Umbilical cord (tissue), 2 donors: ENCODE measurements around the gene DNPEP. TPM values are rescaled to one million over a fixed set of nuclear protein-coding genes. Genes with fewer than 3 reads are reported as not detected.
A peak's percentile ranks its signal among the peaks of the same experiment; 100 is the strongest.
"Not testable (repeated sequence)": the region's sequence is repeated elsewhere in the genome, so short reads cannot be mapped to it uniquely, and the experiment has no call there.

Experiments used
- DNase-seq: peaks from one replicate; pipeline ENCODE4 v3.0.0-alpha.2; 2015; ENCODE audit warnings: low spot score
- total RNA-seq: library from RNA; depleted of rRNA; stranded (reverse); fragments of >200 nt; gene quantifications from one replicate; pipeline ENCODE4 v1.2.3, GENCODE V29; 2014; ENCODE audit warnings: low replicate concordance; ENCODE audit not compliant: insufficient read depth

Gene DNPEP
- total RNA-seq, 1 donor from 2014 or later = 26.0 TPM

- DNase-seq = peak; percentile 71
Measured at GRCh38 chr2:219419331-219420197, 31.9 kb upstream of the DNPEP start.

GRCh38 chr2:219419012-219419324, 31.3 kb upstream of the DNPEP start:
- DNase-seq = no peak

GRCh38 chr2:219418155-219419011, 30.7 kb upstream of the DNPEP start, which contains the start of gene DES:
DES (plus strand) TSS chr2:219418377; CDS start chr2:219418463, 86 bp downstream.
- peak; percentile 83 for DNase-seq

DNA sequence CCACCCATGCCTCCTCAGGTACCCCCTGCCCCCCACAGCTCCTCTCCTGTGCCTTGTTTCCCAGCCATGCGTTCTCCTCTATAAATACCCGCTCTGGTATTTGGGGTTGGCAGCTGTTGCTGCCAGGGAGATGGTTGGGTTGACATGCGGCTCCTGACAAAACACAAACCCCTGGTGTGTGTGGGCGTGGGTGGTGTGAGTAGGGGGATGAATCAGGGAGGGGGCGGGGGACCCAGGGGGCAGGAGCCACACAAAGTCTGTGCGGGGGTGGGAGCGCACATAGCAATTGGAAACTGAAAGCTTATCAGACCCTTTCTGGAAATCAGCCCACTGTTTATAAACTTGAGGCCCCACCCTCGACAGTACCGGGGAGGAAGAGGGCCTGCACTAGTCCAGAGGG, 29.7 kb upstream of the DNPEP start:
- DNase-seq = no peak

GRCh38 chr2:219416938-219417337, 29.2 kb upstream of the DNPEP start:
- no peak for DNase-seq

DNA sequence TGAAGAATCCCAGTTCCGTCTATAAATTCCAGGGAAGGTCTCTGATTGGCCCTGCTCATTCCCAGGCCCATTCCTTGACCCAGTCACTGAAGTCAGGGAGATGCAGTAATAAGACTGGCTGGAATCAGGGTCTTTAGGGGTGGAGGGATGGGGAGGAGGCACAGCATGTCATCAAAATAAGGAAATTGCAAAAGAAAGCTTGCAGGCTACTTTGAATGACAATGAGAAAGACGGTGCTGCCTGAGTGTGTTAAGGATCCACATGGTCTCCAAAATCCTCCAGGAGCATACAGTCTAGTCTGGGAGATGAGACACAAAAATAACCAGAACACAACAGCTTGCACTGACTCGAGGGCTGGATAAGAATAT, 28.5 kb upstream of the DNPEP start:
- DNase-seq = peak; percentile 64

DNA sequence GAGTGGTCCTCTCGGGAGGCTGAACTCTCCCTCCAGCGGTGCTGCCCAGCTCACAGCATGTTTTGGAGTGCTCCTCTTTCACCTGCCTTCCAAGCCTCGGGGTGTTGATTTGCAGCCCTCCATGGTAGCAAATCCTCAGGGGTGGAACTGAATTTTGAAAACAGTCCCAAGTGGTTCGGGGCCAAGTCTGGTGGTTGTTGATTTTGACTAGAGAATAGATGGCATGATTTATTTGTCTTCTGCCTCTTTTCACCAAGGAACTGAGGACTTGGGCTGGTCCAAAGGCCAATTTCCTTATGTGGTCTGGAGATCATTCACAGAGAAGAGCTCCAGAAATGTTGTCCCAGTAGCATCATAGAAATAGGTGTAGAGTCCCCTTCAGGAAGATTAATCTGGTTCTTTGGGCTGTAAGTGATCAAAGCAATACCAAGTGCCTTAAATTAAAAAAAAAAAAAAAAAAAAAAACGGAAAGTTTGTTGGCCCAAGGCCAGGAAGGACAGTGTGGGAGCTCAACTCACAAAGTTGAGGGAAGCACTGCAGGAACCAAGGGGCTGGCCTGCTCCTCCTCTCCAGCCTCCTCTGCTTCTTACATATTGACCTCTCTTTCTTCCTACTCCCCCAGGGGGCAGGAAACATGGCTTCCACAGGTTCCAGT, 28.0 kb upstream of the DNPEP start:
- DNase-seq = no peak

DNA sequence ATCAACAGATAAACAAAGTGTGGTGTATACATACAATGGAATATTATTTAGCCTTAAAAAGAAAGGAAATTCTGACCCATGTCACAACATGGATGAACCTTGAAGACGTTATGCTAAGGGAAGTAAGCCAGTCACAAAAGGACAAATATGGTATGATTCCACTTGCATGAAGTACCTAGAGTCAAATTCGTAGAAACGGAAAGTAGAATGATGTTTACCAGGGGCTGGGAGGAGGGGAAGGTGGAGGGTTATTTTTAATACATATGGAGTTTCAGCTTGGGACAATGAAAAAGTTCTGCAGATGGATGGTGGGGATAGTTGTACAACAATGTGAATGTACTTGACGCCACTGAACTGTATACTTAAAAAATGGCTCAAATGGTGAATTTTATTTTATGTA, 27.1 kb upstream of the DNPEP start:
- no peak for DNase-seq

DNA sequence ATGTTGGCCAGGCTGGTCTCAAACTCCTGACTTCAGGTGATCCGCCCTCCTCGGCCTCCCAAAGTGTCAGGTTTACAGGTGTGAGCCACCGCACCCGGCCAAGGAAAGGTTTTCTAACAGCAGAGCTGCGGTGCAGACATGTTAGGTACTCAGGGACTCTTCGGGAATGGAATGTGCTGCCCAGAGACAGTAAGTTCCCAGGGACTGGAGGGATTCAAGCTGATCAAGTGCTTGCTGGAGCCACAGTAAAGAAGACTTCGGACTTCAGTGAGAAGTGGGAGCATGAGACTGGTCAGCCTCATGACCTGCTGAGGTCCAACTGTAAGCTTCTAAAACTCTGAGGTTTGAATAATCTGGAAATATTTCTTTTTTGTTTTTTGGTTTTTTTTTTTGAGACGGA, 22.7 kb upstream of the DNPEP start:
- DNase-seq = no peak

DNA sequence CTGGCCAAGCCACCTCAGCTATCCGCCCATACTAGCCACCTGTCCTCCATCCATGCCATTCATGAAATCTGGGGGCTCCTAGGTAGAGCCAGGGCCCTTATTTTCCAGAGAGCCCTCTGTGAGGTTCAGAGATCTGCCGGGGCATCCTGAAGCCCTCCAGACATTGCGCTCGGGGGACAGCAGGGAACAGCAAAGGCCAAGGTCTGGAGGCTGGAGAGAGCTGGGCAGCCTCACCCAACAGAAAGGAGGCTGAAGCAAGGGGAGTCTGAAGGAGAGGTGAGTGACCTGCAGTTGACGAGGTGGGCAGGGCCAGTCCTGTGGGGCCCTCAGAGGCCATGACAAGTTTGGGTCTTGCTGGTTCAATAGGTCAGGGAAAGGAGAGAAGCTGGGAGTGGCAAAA, 21.9 kb upstream of the DNPEP start:
- no peak for DNase-seq

DNA sequence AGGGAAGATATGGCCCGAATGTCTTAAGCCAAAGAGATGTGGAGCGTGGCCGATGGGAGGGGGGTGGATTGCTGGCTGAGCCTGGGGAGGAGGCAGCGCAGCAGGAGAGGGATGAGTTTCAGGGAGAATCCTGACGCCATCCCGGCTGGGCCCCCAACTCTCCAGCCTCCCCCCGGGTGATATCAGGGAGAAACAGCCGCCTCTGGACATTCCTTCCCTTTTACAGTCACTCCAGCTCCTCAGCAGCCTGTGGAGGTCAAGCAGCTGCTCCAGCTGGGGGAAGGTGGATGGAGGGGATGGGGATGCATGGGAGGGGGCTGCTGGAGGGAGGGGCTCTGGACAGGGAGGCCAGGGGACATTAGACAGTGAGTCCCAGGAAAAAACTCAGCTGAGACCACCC, 20.9 kb upstream of the DNPEP start:
- peak; percentile 96 for DNase-seq

- DNase-seq = peak; percentile 78
Measured at GRCh38 chr2:219408204-219408603, 20.5 kb upstream of the DNPEP start.

GRCh38 chr2:219407343-219407742, 19.6 kb upstream of the DNPEP start:
- not testable (repeated sequence) for DNase-seq

GRCh38 chr2:219406861-219407230, 19.1 kb upstream of the DNPEP start:
- peak; percentile 97 for DNase-seq

DNA sequence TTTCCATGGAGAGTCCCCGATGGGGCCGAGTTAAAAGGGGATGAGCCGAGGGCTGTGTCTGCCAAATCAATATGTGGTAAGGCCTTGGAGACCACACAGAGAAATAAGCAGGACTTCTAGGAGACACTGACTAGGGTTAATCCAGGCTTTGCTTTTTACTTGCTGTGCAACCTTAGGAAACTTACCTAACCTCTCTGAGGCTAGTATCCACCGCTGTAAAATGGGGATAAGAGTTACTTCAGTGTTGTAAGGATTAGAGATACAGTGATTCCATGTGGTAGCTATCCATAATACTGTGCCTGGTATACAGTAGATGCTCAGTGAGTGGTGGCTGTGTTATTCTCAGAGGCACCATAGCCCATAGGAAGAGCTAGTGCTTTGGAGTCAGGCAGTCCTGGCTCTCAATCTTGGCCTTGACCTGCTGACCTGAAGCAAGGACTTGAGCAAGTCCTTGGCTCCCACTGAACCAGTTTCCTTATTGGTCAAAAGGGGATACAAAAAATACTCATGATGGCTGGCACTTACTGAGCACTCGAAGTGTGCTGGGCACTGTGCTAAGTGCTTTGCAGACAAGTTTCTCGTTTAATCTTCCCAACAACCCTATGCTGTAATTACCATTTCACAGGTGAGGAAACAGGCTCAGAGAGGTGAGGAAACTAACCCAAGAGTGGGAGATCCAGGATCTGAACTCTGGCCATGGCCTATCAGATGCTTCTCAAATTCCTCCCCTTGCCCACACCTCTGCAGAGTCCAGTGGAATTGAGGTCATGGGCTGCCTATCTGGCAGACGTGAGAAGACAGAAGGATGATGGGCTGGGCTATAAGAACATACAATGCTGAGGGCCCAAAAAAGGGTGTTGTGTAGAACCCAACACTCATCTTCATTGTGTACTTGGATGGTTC, 18.5 kb upstream of the DNPEP start:
- no peak for DNase-seq

- DNase-seq = peak; percentile 60
Measured at GRCh38 chr2:219405451-219405850, 17.7 kb upstream of the DNPEP start.

- DNase-seq = no peak
Measured at GRCh38 chr2:219404954-219405353, 17.2 kb upstream of the DNPEP start.

DNA sequence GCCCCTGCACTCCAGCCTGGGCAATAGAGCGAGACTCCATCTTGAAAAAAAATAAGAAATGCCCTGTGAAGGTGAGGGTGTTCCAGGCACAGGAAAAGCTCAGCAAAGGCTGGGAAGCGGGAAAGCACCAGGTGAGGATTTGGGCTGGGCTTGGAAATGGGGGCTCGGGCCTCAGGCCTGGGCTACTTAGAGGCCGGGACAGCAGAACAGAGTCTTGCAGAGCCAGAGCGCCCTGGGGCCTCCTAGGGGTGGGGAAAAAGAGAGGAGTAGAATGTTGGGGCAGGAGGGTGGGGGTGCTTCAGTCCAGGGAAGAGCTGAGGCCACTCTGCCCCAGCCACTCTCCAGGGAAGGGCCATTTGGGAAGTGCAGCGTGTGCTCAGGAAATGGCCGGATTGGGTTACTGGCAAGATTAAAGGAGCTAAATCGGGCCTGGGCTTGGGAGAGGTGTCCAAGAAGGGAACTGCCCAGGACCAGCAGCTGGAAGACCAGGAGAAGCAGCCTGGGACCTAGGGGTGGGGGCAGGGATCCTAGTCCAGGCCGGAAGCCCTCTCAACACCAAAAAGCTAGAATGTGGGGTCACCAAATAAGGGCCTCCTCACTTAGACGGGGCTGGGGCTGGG, 16.7 kb upstream of the DNPEP start:
- peak; percentile 68 for DNase-seq

DNA sequence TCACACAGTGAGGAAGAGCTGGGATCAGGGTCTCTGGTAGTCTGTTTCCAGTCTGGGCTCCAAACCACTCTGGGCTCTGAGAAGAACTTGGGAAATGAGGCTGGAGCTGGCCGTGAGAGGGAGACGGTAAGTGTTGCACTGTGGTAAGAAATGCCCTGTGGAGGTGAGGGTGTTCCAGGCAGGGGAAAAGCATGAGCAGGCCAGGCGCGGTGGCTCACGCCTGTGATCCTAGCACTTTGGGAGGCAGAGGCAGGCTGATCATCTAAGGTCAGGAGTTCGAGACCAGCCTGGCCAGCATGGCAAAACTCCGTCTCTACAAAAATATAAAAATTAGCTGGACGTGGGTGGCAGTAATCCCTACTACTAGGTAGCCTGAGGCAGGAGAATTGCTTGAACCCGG, 16.1 kb upstream of the DNPEP start:
- no peak for DNase-seq

DNA sequence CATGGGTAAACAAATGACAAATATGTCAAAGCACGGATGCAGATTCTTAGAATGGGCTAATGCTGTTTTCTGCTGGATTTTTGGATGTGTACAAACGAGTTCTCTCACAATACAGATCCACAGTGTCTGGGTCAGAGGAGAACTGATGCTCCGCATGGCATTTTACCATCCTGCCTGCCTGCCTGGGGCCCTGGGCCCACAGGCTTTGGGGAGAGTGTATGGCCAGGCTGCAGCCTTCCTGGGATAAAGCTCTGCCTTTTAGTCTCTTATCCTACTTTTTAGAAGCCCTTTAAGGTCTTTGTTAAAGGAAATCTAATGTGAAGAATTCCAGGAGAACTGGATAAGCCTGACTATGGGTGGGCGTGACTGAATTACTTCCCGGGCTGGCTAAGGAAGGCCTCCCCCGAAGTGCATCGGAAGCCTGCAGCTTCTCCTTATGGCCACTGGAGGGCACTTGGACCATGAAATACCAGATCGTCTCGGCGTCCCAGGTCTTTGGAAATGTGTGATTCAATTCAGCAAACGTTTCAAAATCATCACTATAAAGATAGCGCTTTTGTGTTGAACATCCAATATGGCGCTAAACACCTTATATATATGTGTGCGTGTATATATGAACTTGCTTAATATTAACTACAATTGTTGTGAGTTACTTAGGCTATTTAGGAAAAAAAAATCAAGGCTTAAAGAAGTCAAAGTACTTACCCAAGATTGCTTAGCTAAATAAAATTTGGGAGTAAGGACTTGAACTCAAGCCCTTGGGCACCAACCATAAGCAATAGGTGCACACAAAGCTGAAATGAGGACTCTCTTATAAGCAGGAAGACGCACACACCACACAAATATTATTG, 15.2 kb upstream of the DNPEP start:
- DNase-seq = peak; percentile 94
